NCI-H2196 treated with DMSO at 0.1 percent for 48 hours (cell line): ENCODE results near the gene FREM3.

Experiments used
- DNase-seq: peaks from one replicate; lab custom pipeline; 2025; ENCODE audit not compliant: unreplicated experiment; lab: John Stamatoyannopoulos, UW

The FREM3 gene

GRCh38 chr4:143668930-143669552 lies 31.4 kb downstream of the FREM3 start:
- no peak for DNase-seq

- DNase-seq = no peak
Observed at GRCh38 chr4:143667461-143667860, 33.0 kb downstream of the FREM3 start.

GRCh38 chr4:143658336-143658735 lies 42.1 kb downstream of the FREM3 start:
- DNase-seq = no peak

GRCh38 chr4:143654571-143654970 lies 45.9 kb downstream of the FREM3 start:
- no peak for DNase-seq

- DNase-seq = no peak
Observed at GRCh38 chr4:143653031-143653430, 47.4 kb downstream of the FREM3 start.

GRCh38 chr4:143643399-143643798 lies 57.1 kb downstream of the FREM3 start:
- no peak for DNase-seq

GRCh38 chr4:143642611-143643010 lies 57.9 kb downstream of the FREM3 start:
- DNase-seq = no peak

- no peak for DNase-seq
Observed at GRCh38 chr4:143641361-143641760, 59.1 kb downstream of the FREM3 start.

- no peak for DNase-seq
Observed at GRCh38 chr4:143634763-143635162, 65.7 kb downstream of the FREM3 start.

- DNase-seq = no peak
Observed at GRCh38 chr4:143633833-143634232, 66.6 kb downstream of the FREM3 start.

- no peak for DNase-seq
Observed at GRCh38 chr4:143626134-143626911, 74.2 kb downstream of the FREM3 start.

GRCh38 chr4:143625632-143626031 lies 74.8 kb downstream of the FREM3 start:
- DNase-seq = no peak

- DNase-seq = no peak
Observed at GRCh38 chr4:143623896-143624295, 76.6 kb downstream of the FREM3 start.

- no peak for DNase-seq
Observed at GRCh38 chr4:143618811-143619210, 81.7 kb downstream of the FREM3 start.

GRCh38 chr4:143617994-143618679 lies 82.3 kb downstream of the FREM3 start:
- DNase-seq = no peak

GRCh38 chr4:143616771-143617170 lies 83.7 kb downstream of the FREM3 start:
- no peak for DNase-seq

- DNase-seq = no peak
Observed at GRCh38 chr4:143609492-143609891, 91.0 kb downstream of the FREM3 start.

- no peak for DNase-seq
Observed at GRCh38 chr4:143606480-143606879, 94.0 kb downstream of the FREM3 start.

GRCh38 chr4:143599827-143600226 lies 100.6 kb downstream of the FREM3 start:
- no peak for DNase-seq

GRCh38 chr4:143598816-143599215 lies 101.7 kb downstream of the FREM3 start:
- DNase-seq = no peak

- no peak for DNase-seq
Observed at GRCh38 chr4:143597276-143597675, 103.2 kb downstream of the FREM3 start.

GRCh38 chr4:143587703-143588102 lies 112.8 kb downstream of the FREM3 start:
- no peak for DNase-seq
